HTR-8/SVneo (cell line): ENCODE data around the gene AASDH.

ENCODE experiments used
- DNase-seq: peaks from one replicate; pipeline ENCODE4 v3.0.0; 2011; ENCODE audit warnings: low spot score, mixed read lengths; ENCODE audit not compliant: insufficient read length
- FAIRE-seq: peaks from 2 replicates; lab custom pipeline; 2011; peaks lifted over from hg19 to GRCh38; lab: Jason Lieb, UNC

AASDH gene

GRCh38 chr4:56289934-56290333, 97.4 kb downstream of the AASDH start:
- FAIRE-seq (no peak), DNase-seq (no peak)

GRCh38 chr4:56288663-56289062, 98.6 kb downstream of the AASDH start:
- no peak for FAIRE-seq
- no peak for DNase-seq
